ENCODE measurements around the gene COL28A1.
"Not testable (repeated sequence)": the region's sequence is repeated elsewhere in the genome, so short reads cannot be mapped to it uniquely, and the experiment has no call there.

The COL28A1 gene

DNA sequence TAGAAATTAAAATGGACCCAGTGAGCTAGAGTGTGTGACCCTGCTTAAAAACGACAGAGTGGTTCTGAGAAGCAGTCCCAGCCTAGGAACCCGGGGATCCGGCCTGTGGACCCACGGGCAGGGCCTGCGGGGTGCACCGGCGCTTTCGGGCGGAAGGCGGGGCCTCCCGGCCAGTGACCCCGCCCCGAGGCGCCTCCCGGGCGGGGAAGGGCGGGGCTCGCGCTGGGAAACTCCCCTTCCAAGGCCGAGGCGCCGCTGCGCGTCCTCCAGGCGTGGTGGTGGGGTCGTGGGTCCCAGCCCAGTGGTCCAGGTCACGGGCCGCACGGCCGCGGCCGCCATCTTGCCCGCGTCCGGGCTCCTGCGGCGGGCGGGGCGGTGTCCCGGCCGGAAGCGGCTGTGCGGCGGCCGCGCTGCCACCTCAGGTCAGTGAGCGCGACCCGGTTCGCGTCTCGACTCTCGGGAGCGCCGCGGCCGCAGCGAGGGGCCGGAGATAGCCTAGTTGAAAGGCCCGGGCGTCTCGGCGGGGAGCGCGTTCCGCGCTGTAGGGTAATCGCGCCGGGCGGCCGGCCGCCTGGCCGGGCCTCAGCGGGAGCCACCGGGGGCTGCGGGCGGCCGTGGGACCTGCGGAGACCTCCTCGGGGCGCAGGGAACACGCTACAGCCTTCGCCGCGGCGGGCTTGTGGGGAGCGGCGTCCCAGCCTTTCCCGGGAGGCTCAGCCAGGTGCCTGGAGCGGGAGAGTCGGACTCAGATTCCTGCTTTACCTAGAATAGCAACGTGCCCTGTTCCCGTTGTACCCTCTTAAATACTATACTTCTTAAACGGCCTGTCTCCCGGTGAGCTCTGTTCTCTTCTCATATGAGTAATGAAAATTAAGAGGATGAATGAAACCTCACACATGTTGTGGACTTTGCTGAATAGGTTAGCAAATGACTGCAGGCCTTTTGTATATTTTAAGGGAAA, 31.3 kb upstream of the COL28A1 start, which contains the start of gene MIOS:
TSS of gene MIOS (plus strand) at position 234 of the 961 bp plus-strand sequence. CDS start 5,592 bp downstream, outside the sequence.
- peak; percentile 83 to 84 for ATAC-seq (replicated peaks)
- peak; percentile 83 for DNase-seq
- Mint-ChIP-seq H3K36me3 (peaks cover 22 to 23% of the 10 kb centered on the region in 2 donors), H3K27me3 (no peaks in the 10 kb centered on the region), H3K4me1 (peaks cover 22 to 32% of the 10 kb centered on the region in 2 donors), H3K27ac (peak within 1 kb of the TSS; percentile 81), H3K4me3 (peak within 1 kb of the TSS in 1 of 2 donors; percentile 84), H3K9me3 (no peaks in the 10 kb centered on the region)

DNA sequence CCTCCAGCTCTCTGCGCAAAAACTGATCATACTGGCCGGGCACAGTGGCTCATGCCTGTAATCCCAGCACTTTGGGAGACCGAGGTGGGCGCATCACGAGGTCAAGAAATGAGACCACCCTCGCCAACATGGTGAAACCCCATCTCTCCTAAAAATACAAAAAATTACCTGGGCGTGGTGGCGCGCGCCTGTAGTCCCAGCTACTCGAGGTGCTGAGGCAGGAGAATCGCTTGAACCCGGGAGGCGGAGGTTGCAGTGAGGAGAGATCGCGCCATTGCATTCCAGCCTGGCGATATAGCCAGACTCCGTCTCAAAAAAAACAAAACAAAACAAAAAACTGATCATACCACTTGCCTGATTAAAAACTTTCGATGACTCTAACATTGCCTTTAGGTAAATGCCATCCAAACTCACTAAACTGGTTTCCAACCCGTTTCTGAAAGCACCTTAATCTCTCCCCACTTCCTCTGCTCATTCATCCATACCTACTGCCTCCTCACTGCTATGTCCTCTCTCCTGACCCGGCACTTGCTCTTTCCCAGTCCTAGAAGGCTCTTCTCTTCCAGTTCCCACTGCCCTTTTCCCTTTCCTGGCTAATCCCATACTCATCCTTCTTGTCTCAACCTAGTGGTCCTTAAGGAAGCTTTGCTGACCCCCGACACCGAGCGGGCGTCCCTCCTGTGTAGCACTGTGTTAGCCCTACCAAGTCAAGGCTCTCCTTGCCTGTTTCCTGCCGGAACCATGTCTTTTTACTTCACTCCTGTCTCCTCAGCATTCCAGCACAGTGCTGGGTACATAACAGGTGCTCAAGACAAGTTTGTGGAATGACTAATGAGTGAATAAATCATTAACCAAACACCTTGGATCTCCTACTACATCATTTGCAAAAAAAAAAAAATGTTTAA, 30.3 kb upstream of the COL28A1 start:
- Mint-ChIP-seq H3K27me3 (no peaks in the 10 kb centered on the region), H3K36me3 (peaks cover 22 to 23% of the 10 kb centered on the region in 2 donors), H3K4me3 (no peak overlapping the region), H3K4me1 (peaks cover 22 to 32% of the 10 kb centered on the region in 2 donors), H3K27ac (no peak overlapping the region), H3K9me3 (no peaks in the 10 kb centered on the region)
- peak; percentile 27 to 37 for ATAC-seq (replicated peaks)
- DNase-seq = no peak

DNA sequence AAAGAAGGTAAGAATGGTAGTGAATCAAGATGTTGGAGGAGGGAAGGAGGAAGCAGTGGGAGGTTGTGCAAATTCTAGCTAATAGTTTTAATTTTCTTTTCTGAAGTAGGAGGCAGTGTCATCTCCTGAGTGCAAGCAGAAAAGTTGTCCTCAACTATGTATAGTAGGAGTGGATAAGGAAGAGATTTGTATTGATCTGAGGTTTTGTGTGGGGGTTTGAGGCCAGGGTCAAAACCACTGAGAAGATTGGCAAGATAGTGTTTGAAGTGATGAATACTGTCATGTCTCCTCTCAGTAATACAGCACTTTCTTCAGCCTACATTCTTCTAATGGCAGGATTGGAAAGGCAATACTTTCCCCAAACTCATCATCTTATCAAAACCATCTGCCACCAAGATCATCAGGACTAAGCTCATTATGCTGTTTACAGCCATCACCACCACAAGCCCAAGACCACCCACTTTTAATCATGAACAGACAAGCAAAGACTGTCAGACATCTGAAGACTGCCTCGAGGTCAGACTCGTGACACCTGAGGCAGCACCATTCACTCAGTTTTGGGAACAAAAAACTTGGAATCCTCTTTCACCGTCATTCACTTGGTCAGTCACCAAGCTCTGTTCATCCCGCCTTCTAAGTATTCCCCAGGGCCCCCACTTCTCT, 29.5 kb upstream of the COL28A1 start:
- no peak overlapping the region for H3K4me3 Mint-ChIP-seq

DNA sequence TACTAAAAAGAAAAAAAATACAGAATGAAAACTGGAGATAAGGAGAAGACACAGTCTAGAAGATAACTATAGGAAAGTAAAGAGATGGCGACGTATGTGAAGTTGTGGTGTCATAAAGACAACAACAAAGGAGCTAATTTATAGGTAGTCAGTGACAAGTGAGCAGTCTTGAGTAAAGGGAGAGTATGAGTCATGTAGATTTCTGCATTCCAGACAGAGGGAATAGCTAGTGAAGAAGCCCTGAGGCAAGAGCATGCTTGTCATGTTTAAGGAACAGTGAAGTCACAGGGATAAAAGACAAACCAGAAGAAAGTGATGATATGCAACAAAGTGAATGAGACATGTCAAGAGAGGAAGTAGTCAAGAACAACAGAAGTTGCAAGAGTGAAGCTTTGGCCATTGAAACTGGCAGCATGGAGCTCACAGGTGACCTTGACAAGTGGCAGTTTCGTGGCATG, 28.7 kb upstream of the COL28A1 start:
- Mint-ChIP-seq H3K36me3 (peaks cover 17 to 19% of the 10 kb centered on the region in 2 donors), H3K4me1 (peaks cover 10 to 16% of the 10 kb centered on the region in 2 donors), H3K27ac (no peak overlapping the region), H3K9me3 (peaks cover 0 to 6% of the 10 kb centered on the region in 2 donors), H3K4me3 (no peak overlapping the region), H3K27me3 (no peaks in the 10 kb centered on the region)
- DNase-seq = no peak
- ATAC-seq (replicated peaks) = no peak

More for the DNA sequence above, 29.5 kb upstream of the COL28A1 start:
- ATAC-seq (replicated peaks) (no peak), DNase-seq (no peak)
- no peaks in the 10 kb centered on the region for H3K27me3 Mint-ChIP-seq
- peaks cover 16 to 24% of the 10 kb centered on the region in 2 donors for H3K4me1 Mint-ChIP-seq
- no peak overlapping the region for H3K27ac Mint-ChIP-seq
- H3K36me3 Mint-ChIP-seq = peaks cover 17 to 20% of the 10 kb centered on the region in 2 donors
- H3K9me3 Mint-ChIP-seq = no peaks in the 10 kb centered on the region

DNA sequence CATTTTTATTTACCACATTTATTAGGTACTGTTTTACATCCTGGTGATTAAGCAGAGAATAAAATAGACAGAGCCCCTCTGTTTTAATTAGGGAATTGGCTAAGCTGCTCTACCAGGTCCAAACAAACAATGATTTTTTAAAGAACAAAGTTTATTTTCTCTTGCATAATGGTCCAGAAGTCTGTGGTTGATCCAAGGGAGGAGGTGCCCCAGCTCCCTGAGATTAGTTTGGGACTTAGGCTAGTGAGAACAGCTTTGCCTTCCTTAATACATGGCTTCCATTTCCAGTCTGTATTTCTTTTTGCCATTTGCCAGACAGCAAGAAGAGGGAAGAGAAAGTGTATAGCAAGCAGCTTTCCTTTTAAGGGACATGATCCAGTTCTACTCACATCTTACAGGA, 28.1 kb upstream of the COL28A1 start:
- peaks cover 3 to 6% of the 10 kb centered on the region in 2 donors for H3K9me3 Mint-ChIP-seq
- H3K27me3 Mint-ChIP-seq = no peaks in the 10 kb centered on the region
- H3K36me3 Mint-ChIP-seq = peaks cover 19% of the 10 kb centered on the region in 2 donors
- H3K4me3 Mint-ChIP-seq = no peak overlapping the region
- ATAC-seq (replicated peaks) = no peak
- H3K27ac Mint-ChIP-seq = no peak overlapping the region
- DNase-seq = no peak
- peaks cover 6 to 11% of the 10 kb centered on the region in 2 donors for H3K4me1 Mint-ChIP-seq

DNA sequence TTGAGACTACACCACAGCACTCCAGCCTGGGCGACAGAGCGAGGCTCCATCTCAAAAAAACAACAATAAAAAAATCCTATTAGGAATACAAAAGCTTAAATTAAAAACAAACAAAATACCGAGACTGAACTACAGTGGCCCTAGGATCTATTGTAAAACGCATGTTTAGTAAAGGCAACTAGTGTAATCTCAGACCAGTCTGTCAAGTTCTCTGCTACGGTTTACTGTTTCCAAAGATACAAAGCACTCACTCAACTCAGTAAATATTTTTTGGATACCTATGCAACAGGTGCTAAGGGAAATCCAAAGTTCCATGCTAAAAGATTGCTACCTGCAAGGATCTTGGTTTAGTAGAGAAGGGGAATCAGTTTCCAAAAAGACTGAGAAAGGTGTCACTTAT, 27.6 kb upstream of the COL28A1 start:
- Mint-ChIP-seq H3K9me3 (peaks cover 7 to 8% of the 10 kb centered on the region in 2 donors), H3K27ac (no peak overlapping the region), H3K27me3 (no peaks in the 10 kb centered on the region), H3K4me1 (peaks cover 5% of the 10 kb centered on the region in 2 donors), H3K36me3 (peaks cover 21 to 24% of the 10 kb centered on the region in 2 donors), H3K4me3 (no peak overlapping the region)
- ATAC-seq (replicated peaks) (no peak), DNase-seq (no peak)

DNA sequence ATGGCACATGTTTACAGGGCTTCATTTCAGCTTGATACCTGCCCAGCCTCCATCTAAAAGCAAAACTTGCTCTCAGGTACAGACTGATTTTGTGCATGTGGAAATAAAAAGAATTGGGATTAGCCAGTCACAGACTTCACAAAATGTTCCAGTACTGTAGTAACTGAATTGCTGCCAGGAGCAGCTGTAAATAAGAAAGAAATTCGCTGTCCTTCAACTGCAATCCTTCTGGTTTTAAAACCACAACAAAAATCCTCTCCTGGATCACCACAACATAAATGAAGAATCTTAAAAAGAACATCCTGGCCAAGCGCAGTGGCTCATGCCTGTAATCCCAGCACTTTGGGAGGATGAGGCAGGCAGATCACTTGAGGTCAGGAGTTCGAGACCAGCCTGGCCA, 27.1 kb upstream of the COL28A1 start:
- H3K27ac Mint-ChIP-seq = no peak overlapping the region
- H3K9me3 Mint-ChIP-seq = peaks cover 7 to 8% of the 10 kb centered on the region in 2 donors
- DNase-seq (no peak), ATAC-seq (replicated peaks) (no peak)
- no peaks in the 10 kb centered on the region for H3K27me3 Mint-ChIP-seq
- H3K4me1 Mint-ChIP-seq = peaks cover 0 to 2% of the 10 kb centered on the region in 2 donors
- peaks cover 21 to 25% of the 10 kb centered on the region in 2 donors for H3K36me3 Mint-ChIP-seq
- no peak overlapping the region for H3K4me3 Mint-ChIP-seq

DNA sequence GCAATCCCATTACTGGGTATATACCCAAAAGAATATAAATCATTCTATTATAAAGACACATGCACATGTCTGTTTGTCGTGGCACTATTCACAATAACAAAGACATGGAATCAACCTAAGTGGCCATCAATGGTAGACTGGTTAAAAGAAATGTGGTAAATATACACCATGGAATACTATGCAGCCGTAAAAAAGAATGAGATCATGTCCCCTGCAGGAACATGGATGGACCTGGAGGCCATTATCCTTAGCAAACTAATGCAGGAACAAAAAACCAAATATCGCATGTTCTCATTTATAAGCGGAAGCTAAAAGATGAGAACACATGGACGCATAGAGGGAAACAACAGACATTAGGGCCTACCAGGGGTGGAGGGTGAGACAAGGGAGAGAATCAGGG, 25.9 kb upstream of the COL28A1 start:
- not testable (repeated sequence) for H3K27ac Mint-ChIP-seq; ATAC-seq (replicated peaks); DNase-seq; H3K27me3 Mint-ChIP-seq; H3K4me3 Mint-ChIP-seq; H3K4me1 Mint-ChIP-seq
- Mint-ChIP-seq H3K36me3 (peaks cover 26 to 30% of the 10 kb centered on the region in 2 donors), H3K9me3 (peaks cover 7 to 10% of the 10 kb centered on the region in 2 donors)

DNA sequence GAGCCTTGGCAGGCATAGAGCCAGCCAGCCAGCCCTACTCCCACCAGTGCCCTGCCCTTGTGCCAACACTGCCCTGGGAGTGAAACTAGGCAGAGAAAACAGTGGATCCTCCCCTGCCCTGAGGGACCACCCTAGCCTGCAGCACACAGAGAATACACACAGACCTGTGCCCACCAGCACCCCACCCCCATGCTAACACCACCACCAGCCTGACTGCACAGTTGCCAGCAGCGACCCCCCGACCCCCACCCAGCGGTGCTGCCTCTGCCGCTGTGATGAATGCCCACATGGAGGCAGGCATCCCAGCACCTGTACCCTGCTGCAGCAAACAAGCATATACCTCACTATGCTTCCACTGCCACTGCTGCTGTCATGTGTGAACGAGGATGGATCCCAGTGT, 21.6 kb upstream of the COL28A1 start:
- Mint-ChIP-seq H3K9me3 (peaks cover 7 to 10% of the 10 kb centered on the region in 2 donors), H3K27me3 (no peaks in the 10 kb centered on the region), H3K4me3 (no peak overlapping the region), H3K4me1 (peaks cover 0 to 2% of the 10 kb centered on the region in 2 donors), H3K27ac (no peak overlapping the region), H3K36me3 (peaks cover 26 to 34% of the 10 kb centered on the region in 2 donors)
- no peak for ATAC-seq (replicated peaks)
- no peak for DNase-seq

DNA sequence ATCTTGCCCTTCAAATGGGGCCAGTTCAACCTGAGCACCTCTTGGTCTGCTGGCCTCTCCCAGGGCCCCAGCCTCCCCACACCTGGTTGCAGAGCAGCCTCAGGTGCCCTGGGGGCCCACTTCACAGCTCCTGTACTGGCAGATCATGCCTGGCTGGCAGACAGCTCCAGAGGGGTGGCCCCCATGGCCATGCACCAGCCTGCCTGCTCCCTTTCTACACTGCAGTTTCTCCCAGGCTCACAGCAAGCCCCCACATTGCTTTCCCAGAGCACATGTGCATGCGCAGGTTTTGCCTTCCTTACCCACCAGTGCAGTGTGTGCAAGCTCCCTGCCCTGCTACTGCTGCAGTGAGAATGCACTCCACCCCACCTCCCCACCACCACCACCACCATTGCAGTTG, 21.2 kb upstream of the COL28A1 start:
- peaks cover 0 to 2% of the 10 kb centered on the region in 2 donors for H3K4me1 Mint-ChIP-seq
- no peak for DNase-seq
- H3K27me3 Mint-ChIP-seq = no peaks in the 10 kb centered on the region
- peaks cover 7 to 10% of the 10 kb centered on the region in 2 donors for H3K9me3 Mint-ChIP-seq
- peaks cover 26 to 38% of the 10 kb centered on the region in 2 donors for H3K36me3 Mint-ChIP-seq
- H3K4me3 Mint-ChIP-seq = no peak overlapping the region
- ATAC-seq (replicated peaks) = no peak
- no peak overlapping the region for H3K27ac Mint-ChIP-seq

DNA sequence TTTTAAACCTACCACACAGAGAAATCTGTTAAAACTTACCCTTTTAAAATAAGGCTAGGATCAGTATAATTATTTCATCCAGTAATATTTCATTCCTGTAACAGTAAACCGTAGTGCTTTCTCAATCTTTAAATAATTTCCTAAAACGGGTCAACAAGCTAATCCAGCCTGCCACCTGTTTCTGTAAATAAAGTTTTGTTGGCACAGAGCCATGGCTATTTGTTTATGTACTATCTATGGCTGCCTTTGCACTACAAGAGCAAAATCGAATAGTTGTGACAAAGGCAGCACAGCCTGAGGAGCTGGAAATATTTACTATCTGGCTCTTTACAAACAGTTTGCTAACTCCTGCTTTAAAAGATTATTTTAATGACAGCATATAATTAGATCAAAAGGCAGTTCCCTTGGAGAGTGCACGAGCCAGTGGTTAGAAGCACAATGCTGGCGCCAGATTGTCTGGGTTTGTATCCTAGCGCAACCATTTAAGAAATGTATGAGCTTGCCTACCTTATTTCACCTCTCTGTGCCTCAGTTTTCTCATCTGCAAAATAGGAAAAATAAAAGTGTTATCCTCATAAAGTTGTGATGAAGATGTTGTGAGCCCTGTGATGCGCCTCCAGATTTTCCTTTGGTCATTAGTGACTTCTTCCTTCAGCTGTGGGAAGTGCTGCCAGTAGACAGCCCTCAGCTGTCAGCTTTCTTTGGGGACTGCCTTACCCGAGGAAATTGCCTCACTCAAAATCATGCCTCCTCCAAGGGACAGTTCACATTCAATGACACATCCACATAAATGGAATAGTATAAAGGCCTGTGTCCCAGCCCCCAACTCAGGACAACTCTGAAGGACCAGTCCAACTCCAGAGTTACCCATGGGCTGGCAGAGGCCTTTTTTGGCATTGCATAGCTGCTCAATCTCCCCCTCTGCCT, 19.2 kb upstream of the COL28A1 start:
- peaks cover 7 to 10% of the 10 kb centered on the region in 2 donors for H3K9me3 Mint-ChIP-seq
- H3K27me3 Mint-ChIP-seq = no peaks in the 10 kb centered on the region
- DNase-seq = no peak
- no peak overlapping the region for H3K4me3 Mint-ChIP-seq
- peaks cover 0 to 1% of the 10 kb centered on the region in 2 donors for H3K4me1 Mint-ChIP-seq
- ATAC-seq (replicated peaks) = no peak
- H3K27ac Mint-ChIP-seq = no peak overlapping the region
- H3K36me3 Mint-ChIP-seq = peaks cover 22 to 39% of the 10 kb centered on the region in 2 donors

DNA sequence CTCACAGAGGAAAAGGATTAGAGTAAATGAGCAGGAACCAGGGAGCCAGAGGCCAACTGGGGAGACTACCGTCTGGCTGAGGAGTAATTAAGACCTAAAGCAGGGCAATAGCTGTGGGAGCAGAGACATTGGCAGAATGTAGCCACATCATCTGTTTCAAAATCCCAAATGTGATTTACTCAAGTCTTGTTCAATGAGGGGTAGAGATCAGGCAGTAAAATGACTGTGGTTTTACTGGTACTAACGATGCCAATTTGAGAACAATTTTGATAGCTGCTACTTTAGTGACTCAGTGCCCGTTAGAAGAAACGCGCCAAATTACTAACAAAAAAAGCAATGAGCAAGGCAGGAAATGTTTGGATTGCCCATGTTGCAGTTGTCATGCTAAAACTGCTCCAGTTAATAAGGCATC, 18.4 kb upstream of the COL28A1 start:
- H3K36me3 Mint-ChIP-seq = peaks cover 14 to 30% of the 10 kb centered on the region in 2 donors

DNA sequence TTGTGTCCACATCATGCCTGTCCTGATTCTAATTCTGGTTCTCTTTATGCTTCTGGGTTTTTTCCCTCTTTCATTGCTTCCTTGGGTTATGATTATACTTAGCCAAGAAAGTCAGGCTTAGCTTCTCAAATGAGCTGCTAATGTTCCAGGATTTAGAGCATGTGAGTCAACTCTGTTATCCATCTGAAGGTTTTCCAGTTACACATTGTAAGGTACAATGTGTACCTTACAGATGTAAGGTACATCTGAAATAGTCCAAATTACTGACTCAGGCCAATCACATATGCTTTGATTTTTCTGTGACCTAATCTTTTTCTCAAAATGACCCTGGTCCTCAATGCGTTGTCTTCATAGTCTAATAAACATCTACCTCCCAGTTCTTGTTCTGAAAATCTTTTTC, 17.7 kb upstream of the COL28A1 start:
- Mint-ChIP-seq H3K4me1 (no peaks in the 10 kb centered on the region), H3K27ac (no peak overlapping the region), H3K27me3 (no peaks in the 10 kb centered on the region), H3K36me3 (peaks cover 8 to 24% of the 10 kb centered on the region in 2 donors), H3K4me3 (no peak overlapping the region), H3K9me3 (peaks cover 0 to 2% of the 10 kb centered on the region in 2 donors)
- ATAC-seq (replicated peaks) (no peak), DNase-seq (no peak)

More for the DNA sequence above, 18.4 kb upstream of the COL28A1 start:
- Mint-ChIP-seq H3K27me3 (no peaks in the 10 kb centered on the region), H3K4me3 (no peak overlapping the region), H3K27ac (no peak overlapping the region), H3K9me3 (peaks cover 5 to 6% of the 10 kb centered on the region in 2 donors), H3K4me1 (no peaks in the 10 kb centered on the region)
- no peak for ATAC-seq (replicated peaks)
- no peak for DNase-seq

All from stimulated activated naive B cell treated with anti-CD40 and anti-IgM and Interleukin-4, amounts not matched to agents 10 μg/mL and 1 μg/mL and 100 μg/mL, for 72 hours (primary cell).